B cell (primary cell): ENCODE measurements around the gene FAM20C. TPM values are rescaled to one million over a fixed set of nuclear protein-coding genes. Genes with fewer than 3 reads are reported as not detected.

Source experiments
- ATAC-seq: fragments of 200-7000 bp; cut with Tn5 transposase; one replicate; pipeline ENCODE4 v1.10.0; 2021; ENCODE audit warnings: low read depth, mild to moderate bottlenecking, moderate number of reproducible peaks, moderate library complexity
- CTCF ChIA-PET: fragments of 350-600 bp; sonication (Branson Sonifier 250); formaldehyde crosslinking; loops from one replicate; lab custom pipeline; 2021; ENCODE audit warnings: antibody characterized with exemption, inconsistent platforms; lab: Charles Lee
- POLR2A ChIA-PET: fragments of 350-600 bp; sonication (Branson Sonifier 250); formaldehyde crosslinking; loops from one replicate; lab custom pipeline; 2021; ENCODE audit warnings: antibody characterized with exemption; lab: Charles Lee
- DNase-seq: peaks from one replicate; pipeline ENCODE4 v3.0.0; 2013
- H2AFZ ChIP-seq: 2 replicates; pipeline ENCODE4 v1.6.1; 2012; ENCODE audit warnings: mild to moderate bottlenecking, low read depth, low read length; ENCODE audit not compliant: insufficient read depth, poor library complexity, severe bottlenecking
- H3K27ac ChIP-seq, 2 donors: 1 replicate in 1 of 2; 2 replicates in 1 of 2; pipeline ENCODE4 v1.5.1; 2012 to 2013; ENCODE audit warnings: low read length in 2 of 2, mild to moderate bottlenecking in 2 of 2, moderate library complexity in 1 of 2
- H3K27me3 ChIP-seq, 4 experiments: fragments of 200-600 bp in 1 of 4; sonication (generic) in 1 of 4; replicated peaks in 1 of 4; 1 replicate in 2 of 4; 2 replicates in 2 of 4; pipeline versions ENCODE4 v1.6.1 to v1.7.0; 2013 to 2016; ENCODE audit warnings: low read length in 3 of 4, mild to moderate bottlenecking in 2 of 4, mixed read lengths in 1 of 4, moderate library complexity in 1 of 4; ENCODE audit not compliant: insufficient read depth in 4 of 4, control insufficient read depth in 3 of 4; ENCODE audit errors: control extremely low read depth in 1 of 4
- H3K36me3 ChIP-seq, 2 experiments: replicated peaks in 1 of 2; 1 replicate in 1 of 2; 2 replicates in 1 of 2; pipeline versions ENCODE4 v1.6.1 to v1.7.1; 2013; ENCODE audit warnings: low read length in 1 of 2; ENCODE audit not compliant: insufficient read depth in 2 of 2, control insufficient read depth in 1 of 2; ENCODE audit errors: control extremely low read depth in 1 of 2, extremely low read depth in 1 of 2
- H3K4me1 ChIP-seq, 2 donors: fragments of 200-600 bp in 1 of 2; sonication (generic) in 1 of 2; 1 replicate in 1 of 2; 2 replicates in 1 of 2; pipeline versions ENCODE4 v1.5.1 to v1.6.1; 2013 to 2017; ENCODE audit warnings: low read length in 2 of 2; ENCODE audit not compliant: control insufficient read depth in 2 of 2, insufficient read depth in 2 of 2
- H3K4me2 ChIP-seq: replicated peaks from 2 replicates; pipeline ENCODE3; 2012; ENCODE audit warnings: mild to moderate bottlenecking, low read depth, low read length; ENCODE audit not compliant: poor library complexity, severe bottlenecking
- H3K4me3 ChIP-seq, 5 experiments: fragments of 200-600 bp in 1 of 5; sonication (generic) in 1 of 5; 1 replicate in 3 of 5; 2 replicates in 2 of 5; pipeline versions ENCODE4 v1.5.1 to v1.7.0; 2011 to 2016; ENCODE audit warnings: low read length in 4 of 5, mild to moderate bottlenecking in 4 of 5, low read depth in 2 of 5, control low read depth in 1 of 5, moderate library complexity in 1 of 5; ENCODE audit not compliant: insufficient read depth in 1 of 5; ENCODE audit errors: control extremely low read depth in 1 of 5, extremely low read depth in 1 of 5
- H3K79me2 ChIP-seq: fragments of 200-600 bp; sonication (generic); one replicate; pipeline ENCODE4 v1.6.0; 2016; ENCODE audit warnings: low read length; ENCODE audit not compliant: control insufficient read depth, insufficient read depth
- H3K9ac ChIP-seq: fragments of 200-600 bp; sonication (generic); 2 replicates; pipeline ENCODE4 v1.6.1; 2017; ENCODE audit warnings: mild to moderate bottlenecking, low read length, moderate library complexity
- H3K9me3 ChIP-seq, 3 donors: one replicate each; pipeline versions ENCODE4 v1.6.1 to v1.7.1; 2013; ENCODE audit warnings: low read length in 2 of 3; ENCODE audit not compliant: control insufficient read depth in 2 of 3, insufficient read depth in 1 of 3; ENCODE audit errors: control extremely low read depth in 1 of 3
- H4K20me1 ChIP-seq: 2 replicates; pipeline ENCODE4 v1.6.0; 2012; ENCODE audit warnings: mild to moderate bottlenecking, low read length; ENCODE audit not compliant: insufficient read depth, control insufficient read depth, poor library complexity, severe bottlenecking
- H3K27ac Mint-ChIP-seq: one replicate; pipeline ENCODE4 v1.8.0; 2021; ENCODE audit warnings: mixed read lengths
- H3K27me3 Mint-ChIP-seq: one replicate; pipeline ENCODE4 v1.8.0; 2021; ENCODE audit warnings: mixed read lengths
- H3K4me1 Mint-ChIP-seq: one replicate; pipeline ENCODE4 v1.8.0; 2021; ENCODE audit warnings: mixed read lengths
- H3K4me3 Mint-ChIP-seq: one replicate; pipeline ENCODE4 v1.8.0; 2021; ENCODE audit warnings: mixed read lengths
- H3K9me3 Mint-ChIP-seq: one replicate; pipeline ENCODE4 v1.8.0; 2022; ENCODE audit warnings: mixed read lengths; ENCODE audit not compliant: insufficient read depth
- CTCF ChIP-seq: fragments of 200-600 bp; IDR thresholded peaks from one replicate; pipeline ENCODE4 v1.8.0; 2022; ENCODE audit warnings: antibody characterized with exemption, mild to moderate bottlenecking
- EZH2 ChIP-seq: IDR thresholded peaks from 2 replicates; pipeline ENCODE4 v1.6.1; 2012; ENCODE audit warnings: borderline replicate concordance, low read depth, mild to moderate bottlenecking, moderate library complexity, low read length; ENCODE audit not compliant: insufficient read depth, poor library complexity, severe bottlenecking
- WGBS: methylation state at CpG from one replicate; pipeline ENCODE4 v1.1.5; 2013; ENCODE audit warnings: missing lambda C conversion rate; ENCODE audit not compliant: insufficient coverage; 5-methylcytosine and 5-hydroxymethylcytosine counted together
- intact Hi-C: fragments of 100-400 bp; cut with micrococcal nuclease; formaldehyde crosslinking; loops from one replicate; pipeline ENCODE4 v1.10.0; 2022
- polyA plus RNA-seq: library from polyadenylated mRNA; depleted of rRNA; stranded (reverse); fragments of >200 nt; gene quantifications from 2 replicates; pipeline ENCODE4 v1.2.3, GENCODE V29; 2012
- total RNA-seq, 2 donors: library from RNA; stranded (reverse); fragments of 120-200 nt in 1 of 2; gene quantifications; 1 replicate in 1 of 2; 2 replicates in 1 of 2; pipeline versions ENCODE4 v1.2.3 to v1.2.4, GENCODE V29; 2013 to 2022

Gene FAM20C
- total and polyA plus RNA-seq, 2 donors (not counting 1 experiment from before 2014, with no cell fraction given), result 0.54 to 0.81 TPM

- Histone ChIP-seq H3K27me3 (peaks cover 0 to 21% (median 0%) of the 10 kb centered on the region in 4 experiments), H3K4me2 (no peak overlapping the region), H2AFZ (no peak overlapping the region), H3K4me1 (no peaks in the 10 kb centered on the region), H4K20me1 (no peaks in the 10 kb centered on the region), H3K9me3 (no peaks in the 10 kb centered on the region), H3K36me3 (no peaks in the 10 kb centered on the region), H3K9ac (no peak overlapping the region), H3K79me2 (no peaks in the 10 kb centered on the region), H3K27ac (no peak overlapping the region), H3K4me3 (no peak overlapping the region)
- ChIA-PET POLR2A (no interaction called here), CTCF (no interaction called here)
- intact Hi-C loops, result no loop called here
- H3K27ac Mint-ChIP-seq, result no peak overlapping the region
- no peaks in the 10 kb centered on the region for H3K9me3 Mint-ChIP-seq
- H3K4me1 Mint-ChIP-seq, result no peaks in the 10 kb centered on the region
- DNase-seq, result no peak
- peaks cover 19% of the 10 kb centered on the region for H3K27me3 Mint-ChIP-seq
- no peak for TF ChIP-seq EZH2
- TF ChIP-seq CTCF, result no peak
- WGBS, result 88% methylated on average over 9 of the region's 13 CpGs
- H3K4me3 Mint-ChIP-seq, result no peak overlapping the region
- no peak for ATAC-seq
Observed at GRCh38 chr7:164882-165660, 27.3 kb upstream of the FAM20C start.

- Mint-ChIP-seq H3K4me3 (no peak overlapping the region), H3K27me3 (peaks cover 24% of the 10 kb centered on the region), H3K9me3 (no peaks in the 10 kb centered on the region), H3K27ac (no peak overlapping the region), H3K4me1 (no peaks in the 10 kb centered on the region)
- Histone ChIP-seq H3K4me3 (no peak overlapping the region), H3K36me3 (no peaks in the 10 kb centered on the region), H3K27me3 (peaks cover 0 to 21% (median 0%) of the 10 kb centered on the region in 4 experiments), H3K4me1 (no peaks in the 10 kb centered on the region), H3K4me2 (no peak overlapping the region), H3K27ac (no peak overlapping the region), H4K20me1 (no peaks in the 10 kb centered on the region), H3K79me2 (no peaks in the 10 kb centered on the region), H3K9ac (no peak overlapping the region), H2AFZ (no peak overlapping the region), H3K9me3 (no peaks in the 10 kb centered on the region)
- WGBS, result 94% methylated on average over 5 of the region's 10 CpGs
- no peak for ATAC-seq
- ChIA-PET POLR2A (no interaction called here), CTCF (no interaction called here)
- no peak for DNase-seq
- no peak for TF ChIP-seq EZH2
- TF ChIP-seq CTCF, result no peak
- intact Hi-C loops, result no loop called here
Observed at GRCh38 chr7:165661-166337, 26.6 kb upstream of the FAM20C start.
